Activated CD4-positive, alpha-beta T cell treated with anti-CD3 and anti-CD28 coated beads, Interleukin-2, amount 50 U/mL, for 24 hours (primary cell): ENCODE data around the gene FAM83E.

Experiments used
- DNase-seq, 2 donors: peaks; one replicate each; pipeline ENCODE4 v3.0.0-alpha.2; 2020; ENCODE audit warnings: low read depth in 1 of 2, low spot score in 1 of 2

FAM83E gene

DNA sequence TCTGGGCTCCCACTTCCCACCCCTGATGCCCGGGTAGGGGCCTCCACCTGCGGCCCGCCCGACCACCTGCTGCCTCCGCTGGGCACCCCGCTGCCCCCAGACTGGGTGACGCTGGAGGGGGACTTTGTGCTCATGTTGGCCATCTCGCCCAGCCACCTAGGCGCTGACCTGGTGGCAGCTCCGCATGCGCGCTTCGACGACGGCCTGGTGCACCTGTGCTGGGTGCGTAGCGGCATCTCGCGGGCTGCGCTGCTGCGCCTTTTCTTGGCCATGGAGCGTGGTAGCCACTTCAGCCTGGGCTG is 14.4 kb upstream of the FAM83E start:
- DNase-seq: no peak

DNA sequence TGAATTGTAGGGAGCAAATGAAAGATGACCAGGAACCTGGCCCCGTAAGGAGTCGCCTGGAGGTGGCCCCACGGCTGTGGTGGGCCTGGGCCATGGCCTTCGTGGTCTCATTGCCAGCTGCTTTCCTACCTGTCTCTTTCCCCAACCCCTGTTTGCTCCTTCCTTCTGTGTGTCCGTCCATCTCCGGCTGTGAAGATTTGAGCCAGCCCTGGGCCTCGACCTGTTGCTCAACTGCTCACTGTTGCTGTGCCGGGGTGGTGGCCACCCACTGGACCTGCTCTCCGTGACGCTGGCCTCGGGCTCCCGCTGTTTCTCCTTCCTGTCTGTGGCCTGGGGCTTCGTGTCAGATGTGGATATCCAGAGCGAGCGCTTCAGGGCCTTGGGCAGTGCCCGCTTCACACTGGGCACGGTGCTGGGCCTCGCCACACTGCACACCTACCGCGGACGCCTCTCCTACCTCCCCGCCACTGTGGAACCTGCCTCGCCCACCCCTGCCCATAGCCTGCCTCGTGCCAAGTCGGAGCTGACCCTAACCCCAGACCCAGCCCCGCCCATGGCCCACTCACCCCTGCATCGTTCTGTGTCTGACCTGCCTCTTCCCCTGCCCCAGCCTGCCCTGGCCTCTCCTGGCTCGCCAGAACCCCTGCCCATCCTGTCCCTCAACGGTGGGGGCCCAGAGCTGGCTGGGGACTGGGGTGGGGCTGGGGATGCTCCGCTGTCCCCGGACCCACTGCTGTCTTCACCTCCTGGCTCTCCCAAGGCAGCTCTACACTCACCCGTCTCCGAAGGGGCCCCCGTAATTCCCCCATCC is 13.8 kb upstream of the FAM83E start:
- DNase-seq: no peak

- no peak for DNase-seq
Observed at GRCh38 chr19:48627865-48628314, 13.0 kb upstream of the FAM83E start.

- DNase-seq: no peak
Observed at GRCh38 chr19:48627201-48627864, 12.5 kb upstream of the FAM83E start.

- DNase-seq: no peak
Observed at GRCh38 chr19:48625891-48626327, 11.0 kb upstream of the FAM83E start.

DNA sequence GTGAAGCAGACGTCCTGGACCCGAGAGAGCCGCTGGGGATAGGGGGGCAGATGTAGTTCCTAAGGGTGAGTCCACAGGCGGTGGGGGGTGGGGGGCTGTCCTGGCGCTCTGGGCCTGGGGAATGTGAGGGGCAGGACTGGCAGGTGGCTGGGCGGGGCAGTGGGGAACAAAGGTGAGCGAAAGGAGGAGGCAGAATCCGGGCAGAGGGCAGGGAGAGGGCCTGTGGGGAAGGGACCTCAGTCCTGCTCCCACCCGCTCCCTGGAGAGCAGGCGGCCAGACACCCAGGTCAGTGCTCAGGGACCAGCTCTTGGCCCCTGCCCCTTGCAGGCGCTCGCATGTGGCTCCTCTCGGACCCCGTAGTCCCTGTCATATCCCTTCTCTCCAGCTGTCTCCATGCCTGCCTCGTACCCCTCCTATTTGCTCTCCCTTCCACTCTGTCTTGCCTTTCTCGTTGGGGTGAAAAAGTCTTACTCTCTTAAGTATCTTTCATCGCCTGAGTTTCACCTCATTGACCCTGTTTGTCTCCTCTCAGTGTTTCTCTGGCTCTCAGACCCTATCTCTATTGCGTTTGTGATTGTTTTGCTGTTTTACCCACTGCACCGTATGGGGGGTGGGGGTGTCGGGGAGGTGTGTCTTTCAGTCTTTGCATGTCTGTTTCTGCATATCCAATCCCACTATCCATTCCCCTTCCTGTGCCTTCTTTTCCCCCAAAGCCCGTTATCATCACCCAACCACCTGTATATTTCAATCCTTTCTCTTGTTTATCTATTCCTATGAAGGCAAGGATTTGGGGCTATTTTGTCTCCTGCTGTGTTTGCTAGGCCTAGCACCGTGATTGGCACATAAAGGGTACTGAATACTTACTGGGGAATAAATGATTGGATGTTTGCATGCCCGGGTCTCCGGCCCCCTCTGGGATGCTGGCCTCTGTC is 10.2 kb upstream of the FAM83E start:
- DNase-seq: no peak

DNA sequence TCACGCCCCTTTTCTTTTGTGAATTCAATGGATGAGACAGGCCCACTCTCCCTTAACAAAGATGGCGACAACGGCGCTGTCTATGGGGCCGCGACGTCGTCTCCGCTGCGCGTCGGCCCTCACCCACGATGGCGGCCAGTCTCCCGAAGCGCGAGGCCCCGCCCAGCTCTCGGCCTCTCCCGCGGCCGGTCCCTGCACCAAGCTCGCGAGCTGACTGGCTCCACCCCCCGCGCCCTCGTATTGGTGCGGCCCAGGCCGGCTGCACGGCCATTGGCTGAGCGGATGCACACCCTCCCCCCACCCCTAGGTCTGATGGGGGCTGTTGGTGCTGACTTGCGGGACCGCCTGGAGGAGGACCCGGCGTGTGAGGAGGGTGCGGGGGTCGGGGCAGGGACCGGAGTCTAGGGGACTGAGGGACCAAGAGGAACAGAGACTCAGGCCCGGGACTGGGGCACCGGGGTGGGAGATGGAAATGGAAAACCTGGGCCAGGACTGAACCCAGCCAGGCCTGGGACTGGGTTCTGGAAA is 9.3 kb upstream of the FAM83E start:
- peak; percentile 93 to 96 for DNase-seq

- DNase-seq: no peak
Observed at GRCh38 chr19:48623556-48624066, 8.7 kb upstream of the FAM83E start.

GRCh38 chr19:48619692-48620585 is 5.1 kb upstream of the FAM83E start:
- DNase-seq: no peak

DNA sequence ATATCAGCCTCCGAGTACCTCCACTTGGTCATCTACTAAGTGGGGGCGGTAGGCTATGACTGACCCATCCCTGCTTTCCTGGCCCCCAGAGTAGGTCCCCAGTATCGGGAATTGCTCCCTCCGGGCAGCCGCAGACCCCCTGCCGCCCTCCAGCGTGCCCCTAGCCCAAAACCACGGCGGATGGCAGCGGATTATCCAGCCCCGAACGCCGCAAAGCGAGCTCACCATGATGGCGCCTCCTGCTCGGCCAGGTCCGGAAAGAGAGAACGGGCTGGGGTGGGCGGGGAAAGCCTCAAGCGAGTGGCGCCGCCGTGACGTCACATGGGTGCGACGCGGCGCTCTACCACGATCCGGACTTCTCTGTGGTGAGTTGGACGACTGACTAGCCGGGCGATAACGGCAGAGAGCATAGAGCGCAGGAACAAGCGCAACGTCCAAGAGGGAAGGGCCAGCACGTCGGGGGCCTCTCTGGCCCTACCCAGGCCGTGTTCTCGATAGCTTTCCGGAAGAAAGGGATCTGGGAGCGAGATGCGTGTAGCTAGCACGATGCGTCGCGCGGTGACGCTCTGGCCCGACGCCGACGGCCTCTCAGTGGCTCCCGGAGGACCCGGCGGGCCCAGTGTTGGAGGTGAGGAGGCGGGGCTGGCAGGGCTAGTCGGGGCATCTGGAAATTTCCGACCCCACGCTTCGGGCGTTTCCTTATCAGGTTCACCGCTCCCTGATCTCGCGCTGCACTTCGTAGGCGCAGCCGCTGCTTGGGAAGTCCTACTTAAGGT is 4.2 kb upstream of the FAM83E start, which contains the start of the genes RPL18 and SPHK2:
TSS of gene RPL18 (minus strand) at position 263 of the 776 bp plus-strand sequence. CDS start at position 228, 35 bp downstream.
TSS of gene SPHK2 (plus strand) at position 591 of the 776 bp plus-strand sequence. CDS start 1,009 bp downstream, outside the sequence.
- DNase-seq: peak; percentile 92 to 93

GRCh38 chr19:48618278-48618915 is 3.5 kb upstream of the FAM83E start:
- no peak for DNase-seq

GRCh38 chr19:48617146-48617937 is 2.5 kb upstream of the FAM83E start:
- no peak for DNase-seq

DNA sequence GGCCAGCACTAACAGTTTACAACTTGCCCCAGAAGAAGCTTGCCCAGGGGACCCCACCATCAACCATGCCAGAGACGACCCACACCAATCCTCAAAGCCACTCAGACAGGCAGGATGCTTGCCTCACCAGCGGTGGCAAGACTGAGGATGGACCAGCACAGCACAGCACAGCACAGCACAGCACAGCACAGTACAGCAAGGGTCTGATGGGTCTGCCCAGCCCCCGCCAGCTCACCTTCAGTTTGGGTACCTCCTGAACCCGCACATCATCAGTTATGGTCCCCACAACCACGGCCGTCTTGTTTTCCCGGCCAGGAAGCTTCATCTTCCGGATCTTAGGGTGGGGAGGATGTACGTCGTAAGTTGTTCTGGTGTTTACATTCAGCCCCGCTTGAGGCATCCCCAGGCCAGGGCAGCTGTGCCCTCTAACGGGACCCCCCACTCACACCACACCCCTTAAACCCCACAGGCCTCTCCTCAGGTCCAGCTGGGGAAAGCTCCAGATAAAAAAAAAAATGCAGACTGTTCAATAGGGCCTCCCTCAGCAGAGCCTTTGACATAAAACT is 1.7 kb upstream of the FAM83E start:
- DNase-seq: no peak

- no peak for DNase-seq
Observed at GRCh38 chr19:48616041-48616436, 1.2 kb upstream of the FAM83E start.

DNA sequence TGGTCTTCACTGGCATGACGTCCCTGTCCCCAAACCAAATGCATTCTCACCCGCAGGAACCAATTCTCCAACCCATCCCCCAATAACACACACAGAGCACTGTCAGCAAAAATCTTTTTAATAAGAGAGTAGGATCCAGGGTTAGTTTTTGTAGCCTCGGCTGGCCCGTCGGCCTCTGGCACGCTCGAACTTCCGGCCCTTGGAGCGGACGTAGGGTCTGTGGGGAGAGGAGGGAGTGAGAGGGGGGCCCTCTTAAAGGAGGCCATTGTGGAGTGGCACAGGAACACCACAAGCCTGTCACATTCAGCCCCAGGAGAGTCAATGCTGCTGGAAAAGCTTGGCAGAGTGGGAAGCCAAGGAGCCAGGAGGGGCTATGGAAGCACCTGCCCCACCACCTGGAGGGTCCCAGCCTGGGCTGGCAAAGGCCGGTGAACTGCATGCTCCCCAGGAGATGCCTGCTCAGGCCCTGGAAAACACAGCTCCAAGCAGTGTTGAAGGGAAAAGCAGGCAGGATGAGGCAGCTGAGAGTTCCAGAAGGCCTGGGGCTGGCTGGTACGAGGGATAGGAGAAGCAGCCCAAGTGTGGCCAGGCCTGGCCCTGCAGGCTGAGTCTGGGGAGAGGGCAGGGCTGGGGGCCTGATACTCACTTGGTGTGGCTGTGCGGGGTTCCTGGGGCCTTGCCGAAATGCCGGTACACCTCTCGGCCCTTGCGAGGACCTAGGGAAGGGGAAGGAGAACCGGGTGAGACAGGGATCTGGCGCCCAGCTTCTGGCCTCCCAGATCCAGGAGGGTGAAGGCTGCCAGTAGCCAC is 560 bp upstream of the FAM83E start:
- DNase-seq: no peak

- DNase-seq: no peak
Observed at GRCh38 chr19:48613852-48614435, 932 bp downstream of the FAM83E start.
